PC-9 (cell line): Measurements from ENCODE around the gene AOPEP. TPM values are rescaled to one million over a fixed set of nuclear protein-coding genes. Genes with fewer than 3 reads are reported as not detected.
"Not testable (repeated sequence)": the region's sequence is repeated elsewhere in the genome, so short reads cannot be mapped to it uniquely, and the experiment has no call there.

Experiments used
- BruUV-seq: library from RNA; stranded (reverse); fragments of 400-500 nt; replicated peaks from 2 replicates; lab custom pipeline; 2021; lab: Mats Ljungman, UMichigan
- CTCF ChIA-PET: fragments of 300-600 bp; sonication (Branson Sonifier 250); formaldehyde crosslinking; loops from one replicate; lab custom pipeline; 2022; ENCODE audit warnings: antibody characterized with exemption; lab: Charles Lee
- POLR2A ChIA-PET: fragments of 300-600 bp; sonication (Branson Sonifier 250); formaldehyde crosslinking; loops from one replicate; lab custom pipeline; 2022; ENCODE audit warnings: antibody characterized with exemption; ENCODE audit not compliant: unreplicated experiment; lab: Charles Lee
- DNase-seq, 2 experiments: peaks; one replicate each; pipeline versions ENCODE4 v3.0.0 to v3.0.0-alpha.2; 2015 to 2022; ENCODE audit warnings: mixed read lengths in 1 of 2
- H2AFZ ChIP-seq: fragments of 200-600 bp; sonication (generic); 2 replicates; pipeline ENCODE4 v1.8.1; 2017; ENCODE audit warnings: antibody characterized with exemption
- H3F3A ChIP-seq: fragments of 200-600 bp; sonication (generic); 2 replicates; pipeline ENCODE4 v1.8.1; 2017; ENCODE audit warnings: antibody characterized with exemption, mild to moderate bottlenecking, low read depth; ENCODE audit not compliant: insufficient read depth
- H3K27ac ChIP-seq: fragments of 200-600 bp; sonication (generic); 2 replicates; pipeline ENCODE4 v1.6.1; 2016; ENCODE audit warnings: mixed run types
- H3K27me3 ChIP-seq: fragments of 200-600 bp; sonication (generic); 2 replicates; pipeline ENCODE4 v1.6.1; 2016; ENCODE audit warnings: low read depth, mixed run types; ENCODE audit not compliant: insufficient read depth
- H3K36me3 ChIP-seq: fragments of 200-600 bp; sonication (generic); 2 replicates; pipeline ENCODE4 v1.6.1; 2016; ENCODE audit warnings: low read depth, mixed run types
- H3K4me1 ChIP-seq: fragments of 200-600 bp; sonication (generic); replicated peaks from 2 replicates; pipeline ENCODE4 v1.6.1; 2016; ENCODE audit warnings: mixed run types; ENCODE audit not compliant: insufficient read depth
- H3K4me2 ChIP-seq: fragments of 200-600 bp; sonication (generic); 2 replicates; pipeline ENCODE4 v1.6.1; 2017; ENCODE audit warnings: mixed run types
- H3K4me3 ChIP-seq: fragments of 200-600 bp; sonication (generic); 2 replicates; pipeline ENCODE4 v1.6.1; 2016; ENCODE audit warnings: mixed run types
- H3K79me2 ChIP-seq: fragments of 200-600 bp; sonication (generic); 2 replicates; pipeline ENCODE4 v1.6.1; 2017; ENCODE audit warnings: low read depth, mixed run types
- H3K9me2 ChIP-seq: fragments of 200-600 bp; sonication (generic); 2 replicates; pipeline ENCODE4 v1.8.1; 2017; ENCODE audit warnings: mild to moderate bottlenecking; ENCODE audit not compliant: insufficient read depth
- H3K9me3 ChIP-seq: fragments of 200-600 bp; sonication (generic); 2 replicates; pipeline ENCODE4 v1.8.1; 2016; ENCODE audit warnings: low read depth; ENCODE audit not compliant: insufficient read depth
- H4K20me1 ChIP-seq: fragments of 200-600 bp; sonication (generic); 2 replicates; pipeline ENCODE4 v1.8.1; 2017; ENCODE audit not compliant: insufficient read depth
- CTCF ChIP-seq: fragments of 200-600 bp; sonication (generic); conservative IDR thresholded peaks from 2 replicates; pipeline ENCODE4 v1.6.1; 2017; ENCODE audit warnings: mixed run types, antibody characterized with exemption, mild to moderate bottlenecking, moderate library complexity
- EZH2 ChIP-seq: fragments of 200-600 bp; sonication (generic); IDR thresholded peaks from 2 replicates; pipeline ENCODE4 v1.8.0; 2017; ENCODE audit warnings: antibody characterized with exemption, low read depth
- intact Hi-C: fragments of 100-400 bp; cut with micrococcal nuclease; formaldehyde crosslinking; loops from one replicate; pipeline ENCODE4 v1.10.0; 2022; ENCODE audit not compliant: unreplicated experiment
- total RNA-seq: library from RNA; stranded (reverse); gene quantifications from 2 replicates; pipeline ENCODE4 v1.2.3, GENCODE V29; 2021

AOPEP gene
- total RNA-seq, 1 experiment from 2014 or later: 90.0 TPM

- TF ChIP-seq EZH2: no peak
- no peak for TF ChIP-seq CTCF
- 0 out of 2 replicates have a peak, but pooled peaks cover 6% of the 10 kb centered on the region for H3K79me2 ChIP-seq
- H3K9me2 ChIP-seq: no peaks in the 10 kb centered on the region
- H3K36me3 ChIP-seq: 0 out of 2 replicates have a peak, but pooled peaks cover 5% of the 10 kb centered on the region
- H3K4me3 ChIP-seq: no peak overlapping the region
- no peak overlapping the region for H3K4me2 ChIP-seq
- no peaks in the 10 kb centered on the region for H3K27me3 ChIP-seq
- peaks cover 19% of the 10 kb centered on the region for H3K4me1 ChIP-seq
- H4K20me1 ChIP-seq: no peaks in the 10 kb centered on the region
- no peak overlapping the region for H2AFZ ChIP-seq
- no peak overlapping the region for H3K27ac ChIP-seq
- BruUV-seq: no TSS peak
- POLR2A ChIA-PET: no interaction called here
- H3F3A ChIP-seq: 0 out of 2 replicates have a peak, but pooled peaks cover 5% of the 10 kb centered on the region
- no peak for DNase-seq
- peaks cover 8% of the 10 kb centered on the region; the same call in 1 of the 2 replicates for H3K9me3 ChIP-seq
- CTCF ChIA-PET: no interaction called here
- intact Hi-C loops: no loop called here
Measured at GRCh38 chr9:94829380-94830070, 103.0 kb downstream of the AOPEP start.

- H3K27me3 ChIP-seq, H3K9me2 ChIP-seq, H3K27ac ChIP-seq, CTCF ChIA-PET, H3K9me3 ChIP-seq, DNase-seq, POLR2A ChIA-PET, H3K36me3 ChIP-seq, H3K4me3 ChIP-seq, intact Hi-C loops, H3F3A ChIP-seq, H3K79me2 ChIP-seq, H3K4me2 ChIP-seq, BruUV-seq, H2AFZ ChIP-seq, H4K20me1 ChIP-seq: not testable (repeated sequence)
- peaks cover 19% of the 10 kb centered on the region for H3K4me1 ChIP-seq
Measured at GRCh38 chr9:94830071-94830604, 103.6 kb downstream of the AOPEP start.

GRCh38 chr9:94833802-94834201 lies 107.3 kb downstream of the AOPEP start:
- Histone ChIP-seq H3K9me2 (no peaks in the 10 kb centered on the region), H3K79me2 (0 out of 2 replicates have a peak, but pooled peaks cover 6% of the 10 kb centered on the region), H4K20me1 (no peaks in the 10 kb centered on the region), H3F3A (no peaks in the 10 kb centered on the region), H3K4me3 (no peak overlapping the region), H3K4me1 (no peaks in the 10 kb centered on the region), H3K27me3 (no peaks in the 10 kb centered on the region), H3K9me3 (peaks cover 8% of the 10 kb centered on the region; the same call in 1 of the 2 replicates), H2AFZ (no peak overlapping the region), H3K36me3 (0 out of 2 replicates have a peak, but pooled peaks cover 5% of the 10 kb centered on the region), H3K4me2 (no peak overlapping the region), H3K27ac (no peak overlapping the region)
- DNase-seq: no peak
- CTCF ChIA-PET: no interaction called here
- POLR2A ChIA-PET: no interaction called here
- no TSS peak for BruUV-seq
- intact Hi-C loops: no loop called here
- no peak for TF ChIP-seq CTCF
